Hepatocyte (in vitro differentiated cells): ENCODE data around the gene ZFP2.

ENCODE experiments used
- EZH2 ChIP-seq: fragments of 200-600 bp; sonication (generic); IDR thresholded peaks from 2 replicates; pipeline ENCODE4 v1.6.1; 2016; ENCODE audit warnings: antibody characterized with exemption, mild to moderate bottlenecking, borderline replicate concordance
- EZH2phosphoT487 ChIP-seq: fragments of 200-600 bp; sonication (generic); IDR thresholded peaks from one replicate; pipeline ENCODE4 v1.6.1; 2018; ENCODE audit warnings: antibody characterized with exemption, mild to moderate bottlenecking, low read depth, moderate library complexity; ENCODE audit not compliant: unreplicated experiment, severe bottlenecking
- TF ChIP-seq, protein P1 (sequence below): fragments of 200-600 bp; sonication (generic); IDR thresholded peaks from 2 replicates; pipeline ENCODE4 v1.5.1; 2016; ENCODE audit warnings: antibody characterized with exemption, mild to moderate bottlenecking; ENCODE audit not compliant: poor library complexity

DNA sequence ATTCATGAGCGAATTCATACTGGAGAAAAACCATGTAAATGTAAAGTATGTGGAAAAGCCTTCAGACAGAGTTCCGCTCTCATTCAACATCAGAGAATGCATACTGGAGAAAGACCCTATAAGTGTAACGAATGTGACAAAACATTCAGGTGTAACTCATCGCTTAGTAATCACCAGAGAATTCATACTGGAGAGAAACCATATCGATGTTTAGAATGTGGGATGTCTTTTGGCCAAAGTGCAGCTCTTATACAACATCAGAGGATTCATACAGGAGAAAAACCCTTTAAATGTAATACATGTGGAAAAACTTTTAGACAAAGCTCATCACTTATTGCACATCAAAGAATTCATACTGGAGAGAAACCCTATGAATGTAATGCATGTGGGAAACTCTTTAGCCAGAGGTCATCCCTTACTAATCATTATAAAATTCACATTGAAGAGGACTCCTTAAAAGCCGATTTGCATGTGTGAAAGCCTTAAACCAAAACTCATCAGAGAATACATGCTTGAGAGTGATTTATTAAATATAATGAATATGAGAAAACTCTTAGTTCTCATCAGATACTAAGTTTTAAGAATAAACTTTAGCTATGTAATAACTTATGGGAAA is 11.8 kb upstream of the ZFP2 start:
- TF ChIP-seq, protein P1, sequence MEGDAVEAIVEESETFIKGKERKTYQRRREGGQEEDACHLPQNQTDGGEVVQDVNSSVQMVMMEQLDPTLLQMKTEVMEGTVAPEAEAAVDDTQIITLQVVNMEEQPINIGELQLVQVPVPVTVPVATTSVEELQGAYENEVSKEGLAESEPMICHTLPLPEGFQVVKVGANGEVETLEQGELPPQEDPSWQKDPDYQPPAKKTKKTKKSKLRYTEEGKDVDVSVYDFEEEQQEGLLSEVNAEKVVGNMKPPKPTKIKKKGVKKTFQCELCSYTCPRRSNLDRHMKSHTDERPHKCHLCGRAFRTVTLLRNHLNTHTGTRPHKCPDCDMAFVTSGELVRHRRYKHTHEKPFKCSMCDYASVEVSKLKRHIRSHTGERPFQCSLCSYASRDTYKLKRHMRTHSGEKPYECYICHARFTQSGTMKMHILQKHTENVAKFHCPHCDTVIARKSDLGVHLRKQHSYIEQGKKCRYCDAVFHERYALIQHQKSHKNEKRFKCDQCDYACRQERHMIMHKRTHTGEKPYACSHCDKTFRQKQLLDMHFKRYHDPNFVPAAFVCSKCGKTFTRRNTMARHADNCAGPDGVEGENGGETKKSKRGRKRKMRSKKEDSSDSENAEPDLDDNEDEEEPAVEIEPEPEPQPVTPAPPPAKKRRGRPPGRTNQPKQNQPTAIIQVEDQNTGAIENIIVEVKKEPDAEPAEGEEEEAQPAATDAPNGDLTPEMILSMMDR, result no peak
- TF ChIP-seq EZH2, result no peak
- TF ChIP-seq EZH2phosphoT487, result no peak
